Right ventricle myocardium inferior (tissue), 1 donor: ENCODE results near the gene CRMP1. TPM values are rescaled to one million over a fixed set of nuclear protein-coding genes. Genes with fewer than 3 reads are reported as not detected.

Source experiments
- ATAC-seq: fragments of 200-7000 bp; cut with Tn5 transposase; one replicate; pipeline ENCODE4 v1.9.1; 2020; ENCODE audit warnings: mild to moderate bottlenecking, moderate library complexity
- DNase-seq: peaks from one replicate; pipeline ENCODE4 v3.0.0; 2021; ENCODE audit errors: missing footprints
- intact Hi-C: fragments of 100-400 bp; cut with DNase I; formaldehyde crosslinking; loops from one replicate; pipeline ENCODE4 v1.11.0; 2022
- total RNA-seq: library from RNA; stranded (reverse); fragmentation: NEBNext Ultra II Directional; extraction: Animal tissue kit (Norgen Biotek cat#: 25700); gene quantifications from one replicate; pipeline ENCODE4 v1.2.1, GENCODE V29; 2021
- donor health status: DM: no; HTN: yes; CAD: no; lungs with severe emphysema.

CRMP1 gene
- total RNA-seq, 1 donor from 2014 or later = 1.5 TPM

GRCh38 chr4:5891563-5892322, 1.1 kb downstream of the CRMP1 start:
- ATAC-seq (no peak), DNase-seq (no peak)
- intact Hi-C loops = no loop called here

GRCh38 chr4:5890063-5890727, 2.7 kb downstream of the CRMP1 start:
- no peak for DNase-seq
- intact Hi-C loops = no loop called here
- no peak for ATAC-seq

GRCh38 chr4:5889002-5889696, 3.7 kb downstream of the CRMP1 start:
- no peak for ATAC-seq

GRCh38 chr4:5888222-5889001, 4.5 kb downstream of the CRMP1 start:
- intact Hi-C loops = no loop called here
- DNase-seq (no peak), ATAC-seq (no peak)

More at GRCh38 chr4:5889002-5889696, 3.7 kb downstream of the CRMP1 start:
- intact Hi-C loops = no loop called here
- no peak for DNase-seq

- intact Hi-C loops = no loop called here
- no peak for DNase-seq
- ATAC-seq = peak; percentile 19
These were observed 5.3 kb downstream of the CRMP1 start for GRCh38 chr4:5887361-5888221.

GRCh38 chr4:5887011-5887360, 5.9 kb downstream of the CRMP1 start:
- intact Hi-C loops = no loop called here
- ATAC-seq = peak; percentile 30
- DNase-seq = no peak

- no peak for DNase-seq
- intact Hi-C loops = no loop called here
- ATAC-seq = no peak
These were observed 7.2 kb downstream of the CRMP1 start for GRCh38 chr4:5885733-5886132.

- ATAC-seq (no peak), DNase-seq (no peak)
- intact Hi-C loops = no loop called here
These were observed 8.1 kb downstream of the CRMP1 start for GRCh38 chr4:5884796-5885195.

GRCh38 chr4:5883916-5884315, 9.0 kb downstream of the CRMP1 start:
- ATAC-seq (no peak), DNase-seq (no peak)
- intact Hi-C loops = no loop called here

- intact Hi-C loops = no loop called here
- DNase-seq (no peak), ATAC-seq (no peak)
These were observed 9.9 kb downstream of the CRMP1 start for GRCh38 chr4:5882947-5883346.

GRCh38 chr4:5881340-5881739, 11.5 kb downstream of the CRMP1 start:
- ATAC-seq = no peak
- intact Hi-C loops = no loop called here
- DNase-seq = no peak

- ATAC-seq = no peak
- intact Hi-C loops = no loop called here
- no peak for DNase-seq
These were observed 14.5 kb downstream of the CRMP1 start for GRCh38 chr4:5878359-5878758.

GRCh38 chr4:5877392-5877791, 15.5 kb downstream of the CRMP1 start:
- no peak for DNase-seq
- intact Hi-C loops = no loop called here
- ATAC-seq = no peak

GRCh38 chr4:5874811-5875449, 18.0 kb downstream of the CRMP1 start:
- DNase-seq (no peak), ATAC-seq (no peak)
- intact Hi-C loops = no loop called here

- intact Hi-C loops = no loop called here
- DNase-seq (no peak), ATAC-seq (no peak)
These were observed 22.2 kb downstream of the CRMP1 start for GRCh38 chr4:5870701-5871100.

GRCh38 chr4:5869966-5870619, 22.8 kb downstream of the CRMP1 start:
- no peak for DNase-seq
- intact Hi-C loops = no loop called here
- no peak for ATAC-seq

GRCh38 chr4:5867866-5868265, 25.0 kb downstream of the CRMP1 start:
- DNase-seq = no peak
- intact Hi-C loops = no loop called here
- ATAC-seq = no peak
